Fibroblast of the aortic adventitia (primary cell): ENCODE measurements around the gene FBXO44. TPM values are rescaled to one million over a fixed set of nuclear protein-coding genes. Genes with fewer than 3 reads are reported as not detected.
A peak's percentile ranks its signal among the peaks of the same experiment; 100 is the strongest.

Source experiments
- DNase-seq: peaks from one replicate; pipeline ENCODE4 v3.0.0-alpha.2; 2010; ENCODE audit warnings: low read depth
- H3K4me3 ChIP-seq: 2 replicates; pipeline ENCODE4 v1.5.1; 2011; ENCODE audit warnings: low read depth, mild to moderate bottlenecking, control low read depth, low read length, moderate library complexity
- CTCF ChIP-seq: IDR thresholded peaks from 2 replicates; pipeline ENCODE4 v1.5.1; 2011; ENCODE audit warnings: mild to moderate bottlenecking, low read length, control low read depth, inconsistent platforms; ENCODE audit not compliant: insufficient read depth
- total RNA-seq: library from RNA; depleted of rRNA; stranded (reverse); fragments of >200 nt; gene quantifications from 2 replicates; pipeline ENCODE4 v1.2.3, GENCODE V29; 2012; ENCODE audit warnings: low replicate concordance

The FBXO44 gene
- total RNA-seq, 1 donor, result 8.1 TPM

GRCh38 chr1:11645670-11646265 lies 8.9 kb upstream of the FBXO44 start:
- H3K4me3 ChIP-seq, result no peak overlapping the region
- TF ChIP-seq CTCF, result peak; percentile 84
- DNase-seq, result peak; percentile 71

GRCh38 chr1:11646317-11646716 lies 8.4 kb upstream of the FBXO44 start:
- DNase-seq, result no peak
- TF ChIP-seq CTCF, result no peak
- no peak overlapping the region for H3K4me3 ChIP-seq

GRCh38 chr1:11647333-11647732 lies 7.3 kb upstream of the FBXO44 start:
- DNase-seq, result no peak
- H3K4me3 ChIP-seq, result no peak overlapping the region
- TF ChIP-seq CTCF, result no peak

- DNase-seq, result peak; percentile 14
- H3K4me3 ChIP-seq, result no peak overlapping the region
- no peak for TF ChIP-seq CTCF
Measured at GRCh38 chr1:11648039-11648438, 6.6 kb upstream of the FBXO44 start.

- no peak for DNase-seq
- no peak overlapping the region for H3K4me3 ChIP-seq
- no peak for TF ChIP-seq CTCF
Measured at GRCh38 chr1:11648732-11649158, 5.9 kb upstream of the FBXO44 start.

- no peak overlapping the region for H3K4me3 ChIP-seq
- DNase-seq, result no peak
- no peak for TF ChIP-seq CTCF
Measured at GRCh38 chr1:11649237-11649623, 5.4 kb upstream of the FBXO44 start.

GRCh38 chr1:11649624-11650330 lies 4.9 kb upstream of the FBXO44 start:
- no peak overlapping the region for H3K4me3 ChIP-seq
- no peak for TF ChIP-seq CTCF
- no peak for DNase-seq
